PFSK-1 (cell line): ENCODE results near the gene CEP135.

Experiments used
- FOXP2 ChIP-seq: optimal IDR thresholded peaks from 2 replicates; pipeline ENCODE3; 2011; ENCODE audit warnings: borderline replicate concordance, control low read depth, inconsistent platforms; ENCODE audit not compliant: insufficient read depth; ENCODE audit errors: extremely low read length, extremely low read depth
- POLR2AphosphoS5 ChIP-seq: IDR thresholded peaks from 2 replicates; pipeline ENCODE4 v1.6.1; 2012; ENCODE audit warnings: low read depth, mild to moderate bottlenecking, control low read depth, low read length, moderate library complexity
- REST ChIP-seq, 2 experiments: IDR thresholded peaks; 2 replicates each; pipeline versions ENCODE4 v1.6.1 to v1.8.0; 2011 to 2012; ENCODE audit warnings: low read depth in 2 of 2, low read length in 2 of 2, control low read depth in 1 of 2, inconsistent platforms in 1 of 2, mild to moderate bottlenecking in 1 of 2, moderate library complexity in 1 of 2; ENCODE audit not compliant: insufficient read depth in 1 of 2
- SIN3A ChIP-seq: IDR thresholded peaks from 2 replicates; pipeline ENCODE4 v1.6.1; 2012; ENCODE audit warnings: mild to moderate bottlenecking, low read length, moderate library complexity, borderline replicate concordance; ENCODE audit not compliant: insufficient read depth
- TAF1 ChIP-seq: IDR thresholded peaks from 2 replicates; pipeline ENCODE4 v1.6.1; 2012; ENCODE audit warnings: low read length, control low read depth, borderline replicate concordance; ENCODE audit not compliant: insufficient read depth

- TF ChIP-seq TAF1 (no peak), REST (IDR thresholded peaks at IDR 0.05; ENCODE audit: insufficient read depth in 1 of 2, low read depth in 2 of 2, low read length in 2 of 2) (no peak), POLR2AphosphoS5 (no peak), FOXP2 (no peak), SIN3A (no peak)
These were observed 104.2 kb downstream of the CEP135 start for GRCh38 chr4:56052966-56053365.
